Bone marrow (tissue), 2 donors: ENCODE data around the gene POU5F1.

Experiments used
- DNase-seq, 2 donors: peaks; one replicate each; lab custom pipeline; 2025; lab: John Stamatoyannopoulos, UW

The POU5F1 gene

DNA sequence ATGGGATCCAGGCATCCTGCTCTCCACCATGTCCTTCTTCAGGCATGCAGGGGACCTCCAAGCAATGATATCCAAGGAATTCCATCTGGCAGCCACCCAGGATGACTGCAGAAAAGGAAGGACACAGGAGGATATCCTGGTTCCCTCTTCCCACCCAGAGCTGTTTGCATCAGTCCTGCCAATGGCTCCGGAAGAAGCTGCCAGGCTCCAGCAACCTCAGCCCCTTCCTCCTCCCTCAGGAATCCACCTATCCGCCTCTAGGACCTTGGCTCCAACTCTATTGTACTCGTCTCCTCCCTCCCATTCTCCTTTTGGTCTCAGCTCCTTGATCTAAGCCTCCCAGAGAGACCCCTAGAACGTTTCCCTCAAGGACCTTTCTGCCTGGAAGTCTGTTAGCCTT lies 30.9 kb downstream of the POU5F1 start:
- no peak for DNase-seq

DNA sequence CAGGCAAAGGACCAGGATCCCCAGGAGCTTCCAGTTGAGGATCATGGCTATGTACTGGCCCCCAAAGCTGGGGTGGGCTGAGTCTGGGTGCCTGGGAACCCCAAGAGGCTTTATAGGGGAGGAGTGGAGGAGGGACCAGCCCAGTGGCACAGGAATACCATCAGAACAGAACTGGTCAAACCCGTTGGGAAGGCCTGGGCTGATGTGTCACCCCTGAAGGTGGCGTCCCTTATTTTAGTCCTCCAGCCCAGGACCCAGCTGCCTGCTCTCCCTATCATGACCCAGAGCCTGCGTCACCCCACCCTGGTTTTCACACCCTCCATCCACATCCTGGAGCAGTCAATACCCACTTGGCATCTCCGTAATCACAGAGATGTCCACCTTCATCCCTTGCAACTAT lies 31.5 kb downstream of the POU5F1 start, which contains the start of gene PSORS1C2:
Gene PSORS1C2 (minus strand): TSS at position 85 of the 400 bp plus-strand sequence. CDS start 40 bp downstream, at position 45.
- DNase-seq, result no peak

DNA sequence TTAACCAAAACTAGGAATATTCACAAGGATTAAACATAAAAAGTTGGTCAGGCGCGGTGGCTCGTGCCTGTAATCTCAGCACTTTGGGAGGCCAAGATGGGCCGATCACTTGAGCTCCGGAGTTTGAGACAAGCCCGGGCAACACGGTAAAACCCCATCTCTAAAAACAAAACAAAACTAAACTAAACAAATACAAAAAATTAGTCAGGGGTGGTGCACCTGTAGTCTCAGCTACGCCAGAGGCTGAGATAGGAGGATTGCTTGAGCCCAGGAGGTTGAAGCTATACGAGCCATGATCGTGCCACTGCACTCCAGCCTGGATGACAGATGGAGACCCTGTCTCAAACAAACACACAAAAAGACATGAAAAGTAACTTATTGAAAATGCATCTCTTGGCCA lies 34.8 kb downstream of the POU5F1 start:
- DNase-seq, result no peak

DNA sequence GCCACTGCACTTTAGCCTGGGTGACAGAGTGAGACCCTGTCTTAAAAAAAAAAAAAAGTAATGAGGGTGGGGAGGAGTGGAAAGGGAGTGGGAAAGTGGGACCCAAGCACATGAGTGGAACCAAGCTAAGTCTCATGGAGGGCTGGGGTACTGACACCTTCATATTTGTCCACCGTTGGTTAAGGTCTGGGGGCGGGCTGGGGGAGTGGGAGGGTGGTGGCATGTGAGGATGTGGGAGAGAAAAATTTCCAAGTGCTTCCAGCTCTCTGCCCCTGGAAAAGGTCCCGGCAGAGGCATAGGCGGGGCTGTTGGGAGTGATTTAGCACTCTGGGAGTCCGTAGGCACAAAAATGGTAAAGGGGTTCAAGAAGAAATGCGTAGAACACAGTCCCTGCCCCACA lies 37.7 kb downstream of the POU5F1 start:
- DNase-seq, result no peak

DNA sequence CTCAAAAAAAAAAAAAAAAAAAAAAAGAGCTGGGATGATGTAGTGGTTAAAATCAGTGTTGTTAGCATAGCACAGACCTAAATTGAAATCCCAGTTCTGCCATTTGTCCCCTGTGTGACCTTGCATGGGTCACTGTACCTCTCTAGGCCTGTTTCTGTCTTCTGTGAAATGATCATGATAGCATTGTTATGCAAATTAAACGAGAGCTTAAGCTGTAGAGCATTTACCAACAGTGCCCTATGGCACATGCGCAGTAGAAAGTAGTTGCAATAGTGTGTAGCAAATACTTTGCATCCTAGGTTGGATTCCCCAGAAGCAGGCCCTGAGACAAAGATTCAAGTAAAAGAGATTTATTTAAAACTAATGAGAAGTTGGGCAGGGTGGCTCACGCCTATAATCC lies 38.9 kb downstream of the POU5F1 start:
- DNase-seq, result no peak

DNA sequence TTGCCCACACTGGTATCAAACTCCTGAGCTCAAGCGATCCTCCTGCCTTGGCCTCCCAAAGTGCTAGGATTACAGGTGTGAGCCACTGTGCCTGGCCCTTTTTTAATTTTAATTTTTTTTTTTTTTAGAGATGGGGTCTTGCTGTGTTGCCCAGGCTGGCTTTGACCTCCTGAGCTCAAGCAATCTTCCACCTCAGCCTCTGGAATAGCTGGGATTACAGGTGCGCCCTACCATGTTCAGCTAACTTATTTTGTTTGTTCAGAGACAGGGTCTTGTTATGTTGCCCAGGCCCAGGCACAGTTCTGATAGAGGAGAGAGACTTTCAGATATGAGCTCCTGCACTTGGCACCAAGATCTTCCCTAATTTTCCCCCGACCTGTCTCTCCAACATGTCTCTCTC lies 39.7 kb downstream of the POU5F1 start:
- no peak for DNase-seq

DNA sequence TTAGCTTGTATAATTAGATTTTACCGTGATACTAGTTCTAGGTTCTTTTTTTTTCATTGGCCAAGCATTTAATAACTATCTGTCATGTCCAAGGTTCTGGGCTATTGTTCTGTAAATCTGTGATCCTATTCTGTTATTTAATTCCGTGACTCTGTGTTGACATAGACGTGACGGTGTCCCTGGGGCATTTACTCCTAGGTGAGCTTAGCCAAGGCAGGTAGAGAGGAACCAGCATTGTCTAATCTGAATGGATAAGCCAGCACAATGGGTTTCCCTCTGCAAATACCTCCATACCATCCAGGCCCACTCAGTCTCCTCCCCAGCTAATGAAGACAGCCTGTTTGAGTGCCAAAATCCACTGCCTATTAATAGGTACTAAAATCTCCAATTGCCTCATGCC lies 41.4 kb downstream of the POU5F1 start:
- DNase-seq, result no peak

DNA sequence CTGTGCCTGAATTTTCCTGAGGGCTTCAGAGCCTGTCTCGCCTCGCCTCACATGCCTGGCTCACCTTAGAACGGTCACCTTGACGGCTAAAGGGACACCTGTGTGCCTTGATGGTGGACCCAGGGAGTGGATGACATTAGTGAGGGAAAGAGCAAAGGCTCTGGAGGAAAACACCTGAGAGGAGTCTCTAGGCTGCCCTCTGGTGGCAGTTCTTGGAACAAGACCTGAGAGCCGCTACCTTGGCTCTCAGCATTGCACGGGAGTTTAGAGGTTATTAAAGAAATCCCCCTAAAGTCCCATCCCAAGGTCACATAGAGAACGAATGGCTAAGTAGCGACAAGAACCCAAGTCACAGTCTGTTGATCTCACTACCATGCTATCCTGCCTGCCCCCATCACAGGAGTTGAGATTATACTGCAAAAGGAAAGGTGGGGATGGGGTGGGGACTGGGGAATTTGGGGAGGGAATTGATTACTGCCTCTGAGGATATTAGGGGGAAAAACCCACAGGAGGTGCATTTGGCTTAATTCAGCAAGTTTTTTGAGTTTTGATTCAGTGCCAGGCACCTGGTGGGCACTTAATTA lies 42.3 kb downstream of the POU5F1 start:
- peak; percentile 3 to 12 for DNase-seq

DNA sequence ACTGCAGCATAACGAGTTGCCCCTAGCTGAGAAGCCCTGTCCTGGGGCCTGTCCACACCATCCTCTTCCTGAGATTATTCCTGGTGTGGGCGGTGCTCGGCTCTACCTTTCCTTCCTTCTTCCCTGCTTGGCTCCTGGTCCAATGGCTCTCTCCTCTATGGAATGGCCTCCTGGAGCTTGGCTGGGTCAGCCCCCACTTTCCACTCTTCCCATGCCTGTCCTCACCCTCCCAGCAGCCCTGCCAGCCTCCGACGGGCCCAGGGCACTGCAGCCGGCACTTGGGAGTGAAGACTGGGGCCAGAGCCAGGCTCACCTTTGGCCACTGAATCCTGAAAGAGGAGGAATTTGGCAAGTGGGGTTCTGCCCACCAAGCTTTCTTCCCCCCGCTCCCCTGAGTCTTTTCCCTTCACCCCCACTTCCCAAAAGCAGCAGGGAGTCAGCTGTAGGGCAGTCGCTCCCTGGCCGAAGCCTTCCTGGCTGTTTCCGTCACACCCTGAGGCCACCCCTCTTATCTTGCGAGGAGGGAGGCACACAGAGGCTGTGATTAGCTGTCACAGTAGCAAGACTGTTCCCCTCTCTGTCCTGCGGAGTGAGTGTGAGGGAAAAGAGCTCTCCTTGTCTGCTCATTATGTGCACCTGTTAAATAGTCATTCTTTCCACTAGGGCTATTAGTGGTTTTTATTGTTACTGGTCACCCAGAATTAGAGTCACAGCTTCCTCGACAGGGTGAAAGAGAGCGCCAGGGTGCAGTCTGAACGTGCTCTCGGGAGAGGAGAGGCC lies 43.9 kb downstream of the POU5F1 start:
- DNase-seq, result no peak

DNA sequence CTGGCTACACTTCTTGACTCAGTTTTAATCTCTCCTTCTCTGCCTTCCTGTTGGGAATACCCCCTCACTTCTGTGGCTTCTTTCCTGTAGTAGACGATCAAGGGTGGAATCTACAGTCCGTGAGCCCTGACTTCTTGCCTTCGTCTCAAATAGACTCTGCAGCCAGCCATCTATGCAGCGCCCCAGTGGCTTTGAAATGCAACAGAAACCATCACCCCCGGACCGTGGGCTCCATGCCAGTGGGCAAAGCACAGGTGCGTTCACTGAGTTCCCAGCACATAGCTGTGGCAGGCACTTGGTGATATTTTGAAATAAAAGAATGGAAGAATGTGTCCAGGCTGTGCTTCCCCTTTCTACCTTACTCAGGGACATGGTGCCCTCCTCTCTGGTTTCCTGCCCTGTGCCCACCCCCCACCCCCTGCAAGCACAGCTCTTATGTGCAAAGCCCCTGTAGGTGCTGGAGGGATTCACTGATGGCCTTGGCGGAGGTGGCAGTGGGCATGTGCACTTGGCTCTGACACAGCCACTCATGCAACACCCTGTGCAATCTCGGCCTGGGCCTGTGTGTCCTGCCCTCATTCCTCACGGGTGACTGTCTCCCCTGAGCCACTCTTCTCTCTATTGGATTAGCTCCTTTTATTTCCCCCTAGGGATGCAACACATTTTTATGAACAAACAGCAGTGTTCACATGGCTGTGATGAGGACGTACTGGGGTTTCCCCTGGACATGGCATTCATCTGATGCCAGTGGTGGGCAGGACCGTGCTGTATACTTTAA lies 44.7 kb downstream of the POU5F1 start:
- DNase-seq, result peak in 1 of 2 donors; percentile 10

DNA sequence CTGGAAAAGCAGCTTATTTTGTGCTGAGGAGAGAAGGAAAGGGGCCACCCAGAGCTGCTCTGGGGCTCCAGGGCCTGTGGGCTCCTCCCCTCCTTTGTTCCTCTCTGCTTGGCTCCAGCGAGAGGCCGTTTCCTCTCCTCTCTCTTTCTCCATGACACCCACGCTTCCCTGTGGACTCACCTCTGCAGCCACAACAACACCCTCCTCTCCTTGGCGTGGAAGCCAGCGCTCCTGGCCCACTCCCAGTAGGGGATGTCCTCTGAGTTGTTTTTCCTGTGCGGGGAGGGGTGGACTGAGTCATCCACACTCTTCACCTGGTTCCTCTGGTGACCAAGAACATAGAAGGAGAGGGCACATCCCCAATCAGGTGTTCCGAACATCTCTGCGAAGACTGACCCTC lies 45.3 kb downstream of the POU5F1 start:
- DNase-seq, result no peak

DNA sequence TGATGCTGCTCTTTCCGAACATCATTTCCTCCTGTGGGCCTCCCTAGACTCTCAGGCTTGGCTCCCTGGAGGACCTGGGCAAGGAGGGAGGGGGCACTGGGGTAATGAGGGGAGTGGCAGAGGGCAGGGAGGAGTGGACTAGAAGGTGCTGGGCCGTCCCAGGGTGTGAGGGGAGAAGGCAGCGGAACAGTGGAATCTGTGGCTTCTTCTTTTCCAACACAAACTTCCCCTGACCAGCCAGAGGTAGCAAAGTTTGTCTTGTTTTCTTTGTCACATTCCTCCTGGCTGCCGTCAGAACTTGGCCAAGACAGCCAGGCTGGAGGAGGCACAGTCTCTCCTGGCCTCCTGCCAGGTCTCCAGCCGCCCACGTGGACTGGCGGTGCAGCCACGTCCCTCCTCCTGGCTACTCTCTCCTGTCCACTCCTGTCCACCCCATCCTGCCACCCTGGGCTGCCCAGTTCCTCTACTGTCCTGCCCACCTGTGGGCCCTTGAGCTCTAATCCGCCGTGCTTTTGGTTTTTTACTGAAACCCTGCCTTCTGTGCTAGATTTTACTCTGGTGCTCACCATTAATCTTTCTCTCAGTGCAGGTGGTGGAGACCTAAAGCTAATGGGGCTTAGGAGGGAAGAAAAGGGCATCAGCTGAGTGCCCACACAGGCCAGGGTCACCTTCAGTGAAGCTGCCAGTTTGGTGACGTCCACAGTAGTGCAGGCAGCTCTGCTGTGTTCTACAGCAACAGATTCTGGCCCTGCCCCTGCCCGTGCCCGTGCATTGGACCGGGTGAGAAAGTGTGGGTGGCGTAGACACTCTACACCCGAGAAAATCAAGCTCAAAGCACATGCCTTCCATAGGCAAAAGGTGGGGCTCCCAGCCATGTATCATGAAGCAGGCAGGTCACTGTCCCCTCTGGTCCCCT lies 47.4 kb downstream of the POU5F1 start:
- no peak for DNase-seq

DNA sequence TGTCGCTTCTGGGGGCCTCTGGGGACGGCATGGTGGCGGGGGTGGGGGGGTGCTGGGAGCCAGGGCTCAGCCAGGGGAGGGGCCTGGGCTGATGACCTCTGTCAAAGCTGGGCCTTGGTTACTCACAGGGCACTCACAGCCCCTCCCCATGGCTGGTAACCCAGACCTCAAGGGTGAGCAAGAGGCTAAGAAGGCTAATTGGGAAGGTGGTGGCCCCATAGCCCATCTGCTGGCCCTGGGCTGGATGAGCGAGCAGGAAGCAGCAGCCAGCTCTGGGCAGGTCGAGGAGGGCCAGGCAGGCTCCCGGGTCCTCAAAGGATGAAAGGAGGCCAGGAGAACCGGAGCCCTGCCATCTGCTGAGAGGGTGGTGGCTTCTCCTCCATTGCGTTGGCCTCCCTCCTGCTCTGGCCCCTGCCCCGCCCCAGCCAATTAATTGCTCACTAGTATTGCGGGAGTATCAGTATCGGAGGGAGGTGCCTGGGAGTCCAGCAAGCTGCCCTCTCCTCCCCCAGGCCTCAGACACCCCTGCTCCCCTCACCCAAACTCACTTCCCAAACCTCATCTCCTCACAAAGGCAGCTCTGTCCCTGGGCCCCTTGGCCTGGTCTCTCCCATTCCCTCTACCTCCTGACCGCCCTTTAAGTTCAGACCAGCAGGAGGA lies 49.2 kb downstream of the POU5F1 start:
- no peak for DNase-seq

DNA sequence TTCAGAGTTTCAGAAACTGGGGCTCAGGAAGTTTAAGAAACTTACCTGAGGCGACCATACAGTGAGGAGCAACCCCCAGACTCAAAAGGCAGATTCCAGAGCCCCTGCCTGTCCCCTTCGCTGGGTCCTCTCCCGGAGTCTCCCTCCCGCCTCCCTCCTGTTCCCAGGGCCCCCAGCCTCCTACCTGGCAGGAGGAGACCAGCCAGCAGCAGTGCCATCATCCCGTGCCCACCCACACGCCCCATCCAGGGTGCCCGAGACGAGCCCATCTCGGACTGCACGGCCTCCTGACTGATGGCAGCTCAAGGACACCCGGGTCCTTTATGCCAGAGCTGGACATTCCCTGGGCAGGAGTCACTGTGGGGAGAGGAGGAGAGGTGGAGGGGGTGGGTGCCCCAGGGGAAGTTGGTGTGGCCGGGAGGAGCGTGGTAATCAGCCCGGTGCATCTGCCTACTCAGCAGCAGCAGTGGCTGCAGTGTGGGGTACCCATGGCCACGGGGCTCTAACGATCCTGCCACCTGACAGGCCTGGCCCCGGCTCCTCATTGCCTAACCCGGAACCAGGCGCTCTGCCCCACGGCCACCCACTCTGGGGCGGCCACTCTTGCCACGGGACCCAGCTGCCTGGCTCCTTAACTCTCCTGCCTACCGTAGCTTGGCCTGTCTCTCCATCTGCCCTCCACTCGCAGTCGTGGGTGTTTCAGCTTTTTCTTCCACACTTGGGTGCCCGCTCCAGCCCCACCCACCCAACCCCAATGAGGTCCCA lies 50.1 kb downstream of the POU5F1 start, which contains the start of gene CDSN:
Gene CDSN (minus strand): TSS at position 296 of the 765 bp plus-strand sequence. CDS start 27 bp downstream, at position 269.
- no peak for DNase-seq

DNA sequence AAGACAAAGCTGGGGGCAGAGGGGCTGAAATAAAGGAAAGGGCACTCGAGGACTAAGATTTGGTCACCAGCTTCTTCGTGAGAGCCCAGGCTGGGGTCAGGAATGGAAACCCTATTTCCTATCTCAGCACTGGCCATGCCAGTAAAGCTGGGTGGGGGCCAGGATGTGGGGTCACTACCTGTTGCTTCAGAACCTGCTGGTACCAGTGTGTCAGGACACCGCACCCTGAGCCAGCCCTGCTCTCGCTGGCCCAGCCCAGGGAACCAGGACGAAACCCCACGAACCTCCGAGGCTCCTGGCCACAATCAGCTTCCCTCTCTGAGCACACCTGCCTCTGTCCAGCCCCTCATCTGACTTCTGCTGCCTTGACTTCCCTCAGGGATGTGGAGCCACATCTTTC lies 52.3 kb downstream of the POU5F1 start:
- no peak for DNase-seq

DNA sequence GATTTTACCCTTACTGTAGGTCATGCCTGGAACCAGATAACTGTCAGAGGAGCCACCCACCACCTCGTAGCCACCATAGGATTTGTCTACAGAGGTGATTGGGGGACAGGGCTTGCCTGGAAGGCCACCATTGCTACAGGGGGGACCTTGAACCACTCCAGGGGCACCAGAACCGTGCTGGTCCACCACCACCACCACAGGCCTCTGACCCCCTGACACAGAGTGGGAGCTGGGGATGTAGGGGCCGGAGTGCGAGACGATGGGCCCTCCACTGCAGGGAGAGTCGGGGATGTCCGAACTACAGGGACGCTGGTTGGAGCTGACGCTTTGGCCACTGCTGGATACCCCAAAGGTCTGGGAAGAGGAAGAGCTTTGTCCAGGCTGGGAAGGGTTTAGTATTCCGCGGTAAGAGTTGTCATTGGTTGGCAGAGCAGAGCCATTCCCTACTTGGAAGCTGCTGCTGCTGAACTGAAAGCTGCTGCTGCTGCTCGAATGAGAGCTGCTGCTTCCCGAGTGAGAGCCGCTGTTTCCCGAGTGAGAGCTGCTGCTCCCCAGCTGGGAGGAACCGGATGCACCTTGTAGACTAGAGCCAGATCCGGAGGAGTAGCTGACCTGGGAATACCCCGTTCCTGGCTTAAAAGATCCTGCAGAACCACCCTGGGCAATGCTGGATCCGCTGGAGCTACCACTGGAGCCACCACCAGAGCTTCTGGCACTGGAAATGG lies 53.7 kb downstream of the POU5F1 start:
- DNase-seq, result no peak

DNA sequence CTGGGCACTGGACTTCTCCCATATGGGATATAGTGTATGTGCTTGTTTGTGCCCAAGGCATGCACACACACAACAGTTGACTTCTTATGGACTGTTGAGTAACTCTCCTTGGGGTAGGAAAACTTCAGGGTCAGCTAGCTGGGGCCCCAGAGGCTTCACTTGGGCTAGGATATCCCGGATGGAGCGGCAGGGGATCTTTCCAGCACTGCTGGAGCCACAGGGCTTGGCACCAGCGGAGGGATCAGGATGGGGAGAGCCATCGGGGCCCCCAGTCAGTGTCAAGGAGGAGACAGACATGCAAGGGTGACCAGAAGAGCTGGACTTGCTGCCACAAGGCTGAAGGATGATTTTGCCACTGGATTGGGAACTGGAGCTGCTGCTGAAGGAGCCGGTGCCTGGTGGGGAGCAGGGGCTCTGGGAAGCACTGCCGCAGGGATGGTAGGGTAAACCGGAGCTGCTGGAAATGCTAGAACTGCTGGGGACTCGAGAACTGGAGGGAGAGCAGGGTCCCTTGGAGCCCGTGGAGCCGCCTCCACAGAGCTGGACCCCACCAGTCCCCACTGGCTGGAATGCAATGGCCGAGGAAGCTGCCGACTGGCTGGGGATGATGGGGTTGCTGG lies 54.4 kb downstream of the POU5F1 start:
- no peak for DNase-seq

DNA sequence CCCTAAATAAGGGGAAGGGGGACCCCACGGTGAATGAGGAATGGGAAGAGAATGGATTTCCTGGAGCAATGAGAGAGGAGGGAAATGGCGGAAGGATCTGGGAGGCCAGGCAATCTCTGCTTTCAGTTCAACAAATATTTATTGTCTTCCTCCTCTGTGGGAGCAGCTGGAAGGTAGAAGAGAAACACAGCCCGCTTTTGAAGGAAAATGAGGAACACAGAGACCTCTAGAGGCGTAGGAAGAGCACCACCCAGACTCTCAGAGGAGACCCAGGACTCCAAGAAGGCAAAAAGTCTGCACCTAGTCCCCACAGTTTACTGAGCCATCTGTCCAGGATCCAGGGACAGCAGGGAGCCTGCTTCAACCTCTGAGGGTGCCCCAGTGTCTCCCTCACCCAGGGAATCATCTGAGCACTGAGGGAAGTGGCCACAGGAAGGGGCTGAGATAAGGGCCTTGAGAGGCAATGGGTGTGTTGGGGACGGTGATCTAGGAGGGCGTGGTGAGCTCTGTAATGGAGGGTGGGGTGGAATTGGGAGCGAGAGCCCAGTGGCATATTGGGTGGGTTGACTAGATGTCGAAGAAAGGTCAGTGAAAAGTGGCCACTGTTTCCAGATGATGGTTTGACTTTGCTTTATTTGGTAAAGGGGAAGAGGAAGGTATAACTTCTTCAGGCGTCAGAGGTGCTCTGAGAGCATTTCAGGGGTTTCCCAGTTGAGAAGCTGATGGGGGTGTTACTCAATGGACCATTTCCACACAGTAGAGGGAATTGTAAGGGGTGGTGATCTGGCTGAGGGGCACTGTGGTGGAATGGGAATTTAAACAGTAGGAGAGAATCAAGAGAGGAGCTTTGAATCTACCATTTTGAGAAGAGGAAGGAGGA lies 55.3 kb downstream of the POU5F1 start:
- peak in 1 of 2 donors; percentile 66 for DNase-seq
